HG03469 (cell line): ENCODE measurements around the gene FXYD5.
"Not testable (repeated sequence)": the region's sequence is repeated elsewhere in the genome, so short reads cannot be mapped to it uniquely, and the experiment has no call there.

Experiments
- ATAC-seq: cut with Tn5 transposase; IDR thresholded peaks from one replicate; pipeline ENCODE4 v1.9.1; 2021; ENCODE audit warnings: mild to moderate bottlenecking, moderate library complexity, moderate number of reproducible peaks; ENCODE audit not compliant: unreplicated experiment

FXYD5 gene

DNA sequence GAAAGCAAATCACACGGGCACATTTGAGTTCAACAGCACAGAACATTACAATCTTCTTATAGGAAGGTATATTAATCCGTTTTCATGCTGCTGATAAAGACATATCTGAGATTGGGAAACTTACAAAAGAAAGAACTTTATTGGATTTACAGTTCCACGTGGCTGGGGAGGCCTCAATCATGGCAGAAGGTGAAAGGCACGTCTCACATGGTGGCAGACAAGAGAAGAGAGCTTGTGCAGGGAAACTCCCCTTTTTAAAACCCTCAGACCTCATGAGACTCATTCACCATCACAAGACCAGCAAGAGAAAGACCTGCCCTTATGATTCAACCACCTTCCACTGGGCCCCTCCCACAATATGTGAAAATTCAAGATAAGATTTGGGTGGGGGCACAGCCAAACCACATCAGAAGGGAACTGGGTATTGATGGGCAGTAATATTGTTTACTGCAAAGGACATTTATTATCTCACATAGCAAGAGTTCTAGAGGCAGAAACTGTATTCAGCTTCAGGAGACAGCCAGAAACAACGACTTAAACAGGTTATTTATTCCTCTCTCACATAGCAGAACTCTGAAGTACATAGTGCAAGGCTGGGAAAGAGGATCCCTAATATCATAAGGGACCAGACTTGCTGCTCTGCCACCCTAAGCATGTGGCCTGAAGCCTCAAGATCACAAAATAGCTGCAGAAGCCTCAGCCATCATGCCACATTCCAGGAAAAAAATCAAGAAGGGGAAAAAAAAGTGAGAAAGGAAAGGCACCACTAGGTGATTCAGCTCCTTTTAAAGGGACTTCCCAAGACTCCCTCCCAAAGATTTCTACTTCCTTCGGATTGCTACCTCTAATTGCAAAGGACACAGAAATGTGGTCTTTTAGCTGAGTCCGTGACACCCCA lies 23.1 kb downstream of the FXYD5 start:
- no peak for ATAC-seq

DNA sequence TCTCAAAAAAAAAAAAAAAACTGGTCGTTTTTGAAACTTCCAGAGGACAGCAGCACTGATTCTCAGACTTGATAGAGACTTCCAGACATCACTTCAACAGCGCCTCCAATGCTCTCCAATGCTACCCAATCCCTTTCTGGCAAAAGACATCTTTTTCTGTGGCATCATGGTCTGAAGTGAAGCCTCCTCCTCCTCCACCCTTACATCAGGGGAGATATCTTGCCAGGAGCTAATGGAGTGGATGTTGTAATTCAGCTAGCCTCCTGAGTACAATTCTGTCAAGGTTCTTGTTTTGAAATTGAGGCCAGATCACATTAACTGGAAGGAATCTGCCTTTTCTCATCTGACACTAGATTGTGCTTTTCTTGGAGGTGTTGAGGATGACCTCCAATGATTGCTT lies 24.2 kb downstream of the FXYD5 start:
- no peak for ATAC-seq

DNA sequence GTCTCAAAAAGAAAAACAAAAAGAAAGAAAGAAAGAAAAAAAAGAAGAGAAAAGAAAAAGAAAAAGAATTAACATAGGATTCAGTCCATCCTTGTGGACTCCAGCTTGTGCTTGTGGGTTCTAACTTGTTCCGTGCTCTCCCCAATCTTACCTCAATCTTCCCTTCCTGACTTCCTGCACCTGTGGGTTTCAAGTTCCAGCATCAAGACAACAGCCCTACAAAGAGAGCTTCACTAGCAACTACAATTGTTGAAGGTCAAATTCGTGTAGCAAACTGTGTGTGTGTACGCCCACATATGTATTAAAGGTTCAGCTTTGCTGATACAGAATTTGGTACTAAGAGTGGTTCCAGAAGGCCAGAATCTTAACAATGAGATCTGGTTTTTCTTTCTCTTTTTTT lies 25.3 kb downstream of the FXYD5 start:
- ATAC-seq, result no peak

DNA sequence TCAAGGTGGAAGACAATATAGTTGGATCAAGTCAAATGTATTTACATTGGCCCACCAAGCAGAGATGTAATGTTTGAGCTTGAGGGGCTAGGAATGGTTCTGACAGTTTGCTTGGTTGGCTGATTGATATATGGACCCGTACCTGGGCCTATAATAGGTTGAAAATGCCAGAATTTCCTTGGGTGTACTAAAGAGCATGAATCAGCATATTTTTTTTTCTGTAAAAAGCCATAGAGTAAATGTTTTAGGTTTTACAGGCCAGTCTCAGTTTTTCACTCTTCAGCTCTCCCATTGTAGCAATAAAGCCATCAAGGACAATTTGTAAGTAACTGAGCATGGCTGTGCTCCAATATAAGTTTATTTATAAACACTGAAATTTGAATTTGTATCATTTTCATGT lies 26.9 kb downstream of the FXYD5 start:
- ATAC-seq, result no peak

DNA sequence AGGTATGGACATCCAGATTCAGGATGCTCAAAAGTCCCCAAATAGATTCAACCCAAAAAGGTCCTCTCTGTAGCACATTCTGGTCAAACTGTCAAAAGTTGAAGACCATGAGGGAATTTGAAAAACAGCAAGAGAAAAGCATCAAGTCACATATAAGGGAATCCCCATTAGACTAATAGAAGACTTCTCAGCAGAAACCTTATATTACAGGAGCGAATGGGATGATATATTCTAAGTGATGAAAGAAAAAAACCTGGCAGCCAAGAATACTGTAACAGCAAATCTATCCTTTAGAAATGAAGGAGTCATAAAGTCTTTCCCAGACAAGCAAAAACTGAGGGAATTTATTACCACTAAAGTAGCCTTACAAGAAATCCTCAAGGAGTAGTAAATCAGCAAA lies 29.7 kb downstream of the FXYD5 start:
- no peak for ATAC-seq

DNA sequence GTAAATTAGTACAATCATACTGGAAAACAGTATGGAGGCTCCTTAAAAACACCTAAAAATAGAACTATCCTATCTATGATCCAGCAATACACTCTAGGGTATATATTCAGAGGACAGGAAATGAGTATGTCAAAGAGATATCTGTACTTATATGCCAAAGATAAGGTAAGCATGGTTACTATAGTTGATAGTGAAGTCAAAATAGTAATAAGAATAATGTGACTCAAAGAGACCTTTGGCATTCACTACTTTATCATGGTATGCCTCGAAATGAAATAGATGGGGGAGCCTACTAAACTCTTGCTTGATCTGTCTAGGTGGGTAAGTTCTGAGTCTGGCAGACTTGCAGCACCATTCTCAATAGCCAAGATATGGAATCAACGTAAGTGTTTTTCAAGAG lies 30.3 kb downstream of the FXYD5 start:
- ATAC-seq, result no peak

DNA sequence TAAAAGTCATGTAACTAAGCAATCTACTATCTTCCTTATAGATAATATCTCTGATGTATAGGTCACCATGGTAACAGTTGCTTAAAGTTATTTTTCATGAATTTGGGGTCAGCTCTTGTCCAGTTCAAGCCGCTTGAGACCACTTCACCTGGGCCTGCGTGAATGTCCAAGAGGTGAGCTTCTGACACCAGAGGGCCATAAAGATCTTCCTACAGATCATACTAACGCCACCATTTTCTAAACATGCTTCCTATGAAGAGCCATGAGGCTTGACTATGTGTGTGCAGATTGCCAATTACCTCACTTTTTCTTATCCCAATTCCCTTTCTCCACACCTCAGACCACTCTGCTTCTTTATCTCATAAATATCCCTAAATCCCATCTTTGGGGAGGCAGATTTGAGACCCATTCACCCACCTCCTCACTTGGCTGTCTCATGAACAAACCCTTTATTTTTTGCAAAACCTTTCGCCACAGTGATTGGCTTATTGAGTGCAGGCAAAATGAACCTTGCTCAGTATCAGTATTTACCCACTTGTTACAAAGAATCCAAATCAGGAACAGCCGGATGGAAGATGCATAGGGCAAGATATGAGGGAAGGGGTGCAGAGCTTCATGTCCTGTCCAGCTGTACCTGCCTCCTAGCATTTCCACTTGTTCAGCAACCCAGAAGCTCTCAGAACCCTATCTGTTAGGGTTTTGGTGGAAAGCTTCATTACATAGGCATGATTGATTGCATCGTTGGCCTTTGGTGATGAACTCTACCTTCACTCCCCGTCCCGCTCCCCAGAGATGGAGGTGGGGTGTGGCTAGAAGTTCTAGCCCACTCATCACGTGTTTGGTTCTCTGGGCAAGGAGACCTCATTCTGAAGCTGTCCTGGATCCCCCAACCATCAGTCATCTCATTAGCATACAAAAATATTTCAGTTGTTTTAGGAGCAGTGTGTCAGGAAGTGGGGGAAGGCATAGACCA lies 39.8 kb downstream of the FXYD5 start:
- ATAC-seq, result no peak

DNA sequence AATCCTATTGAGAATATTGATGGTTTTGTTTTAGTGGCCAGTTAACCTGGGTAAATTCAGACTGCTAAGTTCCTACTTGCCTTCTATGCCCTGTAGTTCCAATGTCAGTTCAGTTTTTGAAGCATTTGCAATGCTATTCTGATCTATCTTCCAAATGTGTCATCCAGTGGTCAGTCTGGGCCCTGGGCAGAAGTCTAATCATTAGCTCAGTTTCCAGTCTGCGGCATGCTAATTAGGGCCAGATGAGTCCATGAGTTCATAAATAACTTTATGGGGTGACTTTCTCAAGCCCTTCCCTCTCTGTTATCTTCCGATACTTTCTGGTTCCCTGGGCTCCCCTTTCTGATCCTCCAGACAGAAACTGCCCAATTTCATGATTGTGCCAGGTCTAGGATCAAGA lies 41.3 kb downstream of the FXYD5 start:
- no peak for ATAC-seq

DNA sequence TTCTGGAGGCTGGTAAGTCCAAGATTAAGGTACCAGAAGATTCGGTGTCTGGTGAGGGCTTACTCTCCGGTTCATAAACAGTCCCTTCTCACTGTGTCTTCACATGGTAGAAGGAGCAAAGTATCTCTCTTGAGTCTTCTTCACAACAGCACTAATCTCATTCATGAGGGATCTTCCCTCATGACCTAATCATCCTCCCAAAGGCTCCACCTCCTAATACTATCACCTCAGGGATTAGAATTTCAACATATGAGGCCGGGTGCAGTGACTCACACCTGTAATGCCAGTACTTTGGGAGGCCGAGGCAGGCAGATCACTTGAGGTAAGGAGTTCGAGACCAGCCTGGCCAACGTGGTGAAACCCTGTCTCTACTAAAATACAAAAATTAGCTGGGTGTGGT lies 42.3 kb downstream of the FXYD5 start:
- ATAC-seq, result not testable (repeated sequence)

DNA sequence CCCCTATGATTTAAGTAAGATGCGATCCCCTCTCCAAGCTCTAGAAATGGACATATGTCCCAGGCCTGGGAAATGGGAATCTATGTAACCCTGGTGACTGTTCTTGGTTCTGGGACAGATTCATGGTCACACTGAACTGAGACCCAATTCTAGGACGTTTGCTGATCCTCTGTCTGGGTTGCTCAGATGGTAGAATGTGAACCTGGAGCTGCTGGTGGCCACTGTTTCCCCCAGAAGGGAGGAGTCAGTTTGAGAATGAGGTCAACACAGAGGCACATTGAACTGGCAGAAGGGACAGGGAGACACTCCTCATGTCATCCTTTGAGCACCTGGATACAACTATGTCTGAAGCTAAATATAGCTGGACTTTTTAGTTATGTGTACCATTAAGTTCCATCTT lies 44.9 kb downstream of the FXYD5 start:
- no peak for ATAC-seq

DNA sequence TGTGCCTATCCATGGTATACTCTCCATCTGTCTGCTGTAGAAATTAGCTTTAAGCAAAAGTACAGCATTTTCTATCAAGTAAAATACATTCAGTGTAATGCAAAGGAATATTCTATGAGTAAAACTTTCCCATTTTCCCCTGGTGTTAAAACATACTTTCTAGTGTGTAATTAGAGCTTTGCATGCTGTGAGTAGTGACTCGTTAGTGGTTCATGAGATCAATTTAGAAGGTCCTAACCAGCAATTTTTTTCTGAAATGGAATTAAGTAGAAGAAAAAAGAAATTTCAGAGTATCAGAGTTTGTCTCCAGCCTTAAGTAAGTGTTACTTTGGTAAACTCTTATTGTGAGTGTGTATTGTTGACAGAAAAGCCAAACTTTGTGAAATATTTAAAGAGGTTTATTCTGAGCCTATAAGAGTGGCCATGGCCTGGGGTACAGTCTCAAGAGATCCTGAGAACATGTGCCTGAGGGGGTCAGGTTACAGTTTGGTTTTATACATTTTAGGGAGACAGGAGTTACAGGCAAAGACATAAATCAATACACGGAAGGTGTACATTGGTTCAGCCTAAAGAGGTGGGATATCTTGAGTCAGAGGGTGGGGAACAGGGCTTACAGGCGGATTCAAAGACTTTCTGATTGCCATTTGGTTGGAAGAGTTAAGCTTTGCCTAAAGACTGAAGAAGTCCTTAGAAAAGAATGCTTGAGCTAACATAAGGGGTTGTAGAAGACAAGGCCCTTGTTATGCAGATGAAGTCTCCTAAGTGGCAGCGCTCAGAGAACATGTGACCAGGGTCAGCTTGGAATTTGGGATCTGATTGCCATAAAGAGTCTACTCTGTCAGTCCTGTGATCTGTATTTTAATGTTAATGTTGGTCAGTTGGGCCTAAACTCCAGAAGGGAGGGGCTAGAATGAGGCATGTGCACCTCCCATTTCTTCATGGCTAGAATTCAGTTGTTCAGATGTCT lies 48.5 kb downstream of the FXYD5 start:
- no peak for ATAC-seq

DNA sequence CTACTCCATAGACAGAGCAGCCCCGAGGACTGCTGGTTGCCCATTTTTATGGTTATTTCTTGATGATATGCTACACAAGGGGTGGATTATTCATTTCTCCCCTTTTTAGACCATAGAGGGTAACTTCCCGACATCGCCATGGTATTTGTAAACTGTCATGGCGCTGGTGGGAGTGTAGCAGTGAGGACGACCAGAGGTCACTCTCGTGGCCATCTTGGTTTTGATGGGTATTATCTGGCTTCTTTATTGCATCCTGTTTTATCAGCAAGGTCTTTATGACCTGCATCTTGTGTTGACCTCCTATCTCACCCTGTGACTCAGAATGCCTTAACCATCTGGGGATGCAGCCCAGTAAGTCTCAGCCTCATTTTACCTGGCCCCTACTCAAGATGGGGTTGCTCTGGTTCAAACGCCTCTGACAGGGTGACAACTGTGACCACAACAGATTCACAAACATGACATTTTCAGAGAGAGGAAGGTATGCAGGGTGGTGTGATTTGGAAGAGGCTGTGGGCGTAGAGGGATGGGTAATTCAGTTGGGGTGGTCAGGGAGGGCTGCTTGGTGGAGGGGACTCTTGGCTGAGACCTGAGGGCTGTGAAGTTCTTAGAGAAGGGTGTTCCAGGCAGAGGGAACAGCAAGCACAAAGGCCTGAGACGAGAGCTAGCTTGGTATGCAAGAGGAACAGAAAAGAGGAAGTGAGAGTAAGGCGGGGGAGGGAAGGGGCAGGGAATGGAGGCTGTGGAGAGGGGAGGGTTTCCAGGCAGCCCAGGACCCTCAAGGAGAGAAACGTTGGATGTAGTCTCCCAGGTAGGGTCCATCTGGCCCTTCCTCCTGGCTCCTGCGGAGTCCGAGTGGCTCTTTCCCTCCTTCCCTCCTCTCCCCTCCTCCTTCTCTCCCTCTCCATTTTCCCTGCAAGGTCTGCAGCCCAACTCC lies 50.5 kb downstream of the FXYD5 start:
- ATAC-seq, result no peak

DNA sequence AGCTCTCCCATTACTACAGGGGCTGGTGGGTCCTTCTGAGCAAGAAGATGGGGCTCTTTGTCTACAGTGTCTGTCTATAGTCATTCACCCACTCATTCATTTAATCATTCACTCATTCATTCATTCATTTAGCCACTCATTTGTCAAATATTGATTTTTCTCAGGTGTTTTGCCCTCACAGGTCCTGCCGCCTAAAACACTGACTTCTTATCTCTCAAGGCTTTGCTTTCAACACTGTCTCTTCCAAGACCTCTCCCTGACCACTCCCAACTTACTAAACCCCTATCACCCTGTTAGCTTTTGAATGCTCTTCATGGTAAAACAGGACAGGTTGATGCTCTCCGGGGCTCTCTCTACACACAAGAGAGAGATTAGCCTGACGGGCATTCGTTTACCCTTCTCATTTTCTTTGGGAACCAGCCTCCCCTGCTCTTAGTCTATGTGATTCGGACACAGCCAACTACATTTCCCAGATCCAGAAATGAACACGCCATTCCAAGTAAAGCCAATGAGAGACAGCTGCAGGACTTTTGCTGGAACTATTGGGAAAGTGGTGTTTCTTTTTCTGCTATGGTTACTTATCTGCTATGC lies 51.3 kb downstream of the FXYD5 start:
- no peak for ATAC-seq

DNA sequence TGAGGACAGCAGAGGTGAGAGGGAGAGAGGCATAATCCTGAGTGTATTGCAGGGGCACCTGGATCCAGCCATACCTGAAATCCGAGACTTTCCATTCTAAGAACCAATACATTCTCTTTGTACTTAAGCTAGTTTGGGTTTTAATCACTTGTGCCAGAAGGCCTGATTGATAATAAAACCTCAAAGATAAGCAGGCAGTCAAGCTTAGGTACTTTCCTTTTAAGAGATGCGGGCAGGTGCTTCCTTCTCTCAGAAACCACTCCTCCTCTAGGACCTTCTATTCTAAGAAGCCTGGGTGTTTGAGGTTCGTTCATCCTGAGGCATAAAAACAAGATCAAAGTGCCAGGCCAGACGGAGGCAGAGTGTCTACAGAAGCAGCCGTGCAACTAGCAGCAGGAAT lies 51.8 kb downstream of the FXYD5 start:
- ATAC-seq, result no peak

DNA sequence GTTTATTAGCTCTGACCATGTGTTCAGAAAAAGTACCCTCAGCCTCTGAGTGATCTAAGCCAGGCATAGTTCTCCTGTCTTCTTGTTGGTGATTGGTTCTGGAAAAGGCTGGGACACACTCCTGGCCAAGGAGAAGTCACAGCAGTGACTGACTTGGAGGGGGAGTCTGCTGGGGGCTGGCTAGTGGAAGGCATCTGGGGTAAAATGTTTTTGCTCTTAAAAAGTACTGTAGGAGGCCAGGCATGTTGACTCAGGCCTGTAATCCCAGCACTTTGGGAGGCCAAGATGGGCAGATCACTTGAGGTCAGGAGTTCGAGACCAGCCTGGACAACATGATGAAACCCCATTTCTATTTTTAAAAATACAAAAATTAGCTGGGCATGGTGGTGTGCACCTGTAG lies 52.3 kb downstream of the FXYD5 start:
- no peak for ATAC-seq

DNA sequence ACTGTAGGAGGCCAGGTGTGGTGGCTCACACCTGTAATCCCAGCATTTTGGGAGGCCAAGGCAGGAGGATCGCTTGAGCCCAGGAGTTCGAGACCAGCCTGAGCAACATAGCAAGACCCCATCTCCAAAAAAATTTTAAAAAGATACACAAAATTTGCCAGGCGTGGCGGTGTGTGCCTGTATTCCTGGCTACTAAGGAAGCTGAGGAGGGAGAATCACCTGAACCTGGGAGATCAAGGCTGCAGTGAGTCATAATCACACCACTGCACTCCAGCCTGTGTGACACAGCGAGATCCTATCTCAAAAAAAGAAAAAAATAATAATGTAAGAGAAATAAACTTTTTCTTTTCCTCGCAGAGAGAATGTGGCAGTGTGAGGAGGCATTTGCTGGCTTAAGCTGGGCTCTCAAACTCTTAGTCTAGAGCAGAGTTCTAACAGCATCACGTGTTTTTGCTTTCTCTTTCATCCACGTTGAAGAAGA lies 52.9 kb downstream of the FXYD5 start:
- no peak for ATAC-seq

DNA sequence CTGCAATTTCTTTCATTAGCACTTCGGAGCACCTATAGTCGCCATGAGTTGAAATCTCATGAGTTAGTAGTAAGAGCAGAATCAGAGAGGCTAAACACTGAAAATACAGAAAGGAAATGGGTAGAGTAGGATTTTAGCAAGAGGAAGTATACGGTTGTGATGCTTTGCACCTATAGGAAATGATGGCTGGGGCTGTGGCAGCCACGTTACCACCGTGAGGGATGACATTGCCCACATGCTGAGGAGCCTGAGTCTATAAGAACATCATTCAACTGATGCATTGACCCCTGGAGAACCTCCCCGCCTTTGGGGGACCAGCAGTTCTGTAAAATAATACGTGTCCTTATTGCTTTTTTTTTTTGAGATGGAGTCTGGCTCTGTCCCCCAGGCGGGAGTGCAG lies 53.6 kb downstream of the FXYD5 start:
- ATAC-seq, result no peak

DNA sequence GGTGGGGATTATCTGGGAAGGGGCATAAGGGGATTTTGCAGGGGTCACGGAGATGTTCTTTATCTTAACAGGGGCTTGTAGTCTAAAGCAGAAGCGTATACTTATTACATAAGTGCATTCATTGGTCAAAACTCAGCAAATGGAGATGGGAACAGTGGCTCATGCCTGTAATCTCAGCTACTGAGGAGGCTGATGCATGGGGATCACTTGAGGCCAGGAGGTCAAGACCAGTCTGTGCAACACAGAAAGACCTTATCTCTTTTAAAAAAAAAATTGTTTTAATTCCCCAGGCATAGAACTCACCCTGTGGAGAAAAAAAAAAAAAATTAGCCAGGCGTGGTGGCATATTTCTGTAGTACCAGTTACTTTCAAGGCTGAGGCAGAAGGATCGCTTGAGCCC lies 55.1 kb downstream of the FXYD5 start:
- ATAC-seq, result no peak
